Ovary (tissue), 9 donors: ENCODE results near the gene AATK. TPM values are rescaled to one million over a fixed set of nuclear protein-coding genes. Genes with fewer than 3 reads are reported as not detected.
"Not testable (repeated sequence)": the region's sequence is repeated elsewhere in the genome, so short reads cannot be mapped to it uniquely, and the experiment has no call there.

Experiments
- DNase-seq, 5 donors: peaks; one replicate each; pipeline ENCODE4 v3.0.0-alpha.2; 2019 to 2020
- H3K27ac ChIP-seq, 2 donors: fragments of 200-600 bp; one replicate each; pipeline versions ENCODE4 v1.5.1 to v1.8.0; 2019 to 2022
- H3K27me3 ChIP-seq: fragments of 200-600 bp; one replicate; pipeline ENCODE4 v1.8.0; 2022
- H3K36me3 ChIP-seq: fragments of 200-600 bp; sonication (generic); one replicate; pipeline ENCODE4 v1.5.1; 2019
- H3K4me1 ChIP-seq: one replicate; pipeline ENCODE4 v1.8.1; 2013; ENCODE audit warnings: mild to moderate bottlenecking, moderate library complexity; ENCODE audit not compliant: insufficient read depth
- H3K4me3 ChIP-seq: fragments of 200-600 bp; sonication (generic); one replicate; pipeline ENCODE4 v1.5.1; 2017
- H3K9me3 ChIP-seq, 2 donors: fragments of 200-600 bp in 1 of 2; sonication (generic) in 1 of 2; one replicate each; pipeline versions ENCODE4 v1.5.1 to v1.8.1; 2013 to 2019; ENCODE audit warnings: mild to moderate bottlenecking in 1 of 2, moderate library complexity in 1 of 2
- EP300 ChIP-seq: sonication (generic); formaldehyde crosslinking; IDR thresholded peaks from one replicate; pipeline ENCODE4 v1.6.1; 2017; ENCODE audit warnings: antibody characterized with exemption
- POLR2A ChIP-seq: fragments of 450-650 bp; IDR thresholded peaks from one replicate; pipeline ENCODE4 v1.6.1; 2017; ENCODE audit warnings: antibody characterized with exemption, mild to moderate bottlenecking, moderate library complexity
- WGBS, 3 donors: extraction: QIAGEN DNeasy Blood & Tissue Kit in 1 of 3; methylation state at CpG; one replicate each; pipeline versions ENCODE4 v1.1.5 to v1.1.7; 2013 to 2017; 5-methylcytosine and 5-hydroxymethylcytosine counted together
- intact Hi-C, 4 donors: fragments of 100-400 bp; cut with DNase I; formaldehyde crosslinking; loops; one replicate each; pipeline versions ENCODE4 v1.11.0 to v1.15.1; 2022 to 2023
- polyA plus RNA-seq, 2 donors: library from polyadenylated mRNA; stranded (reverse); fragments of 200-250 nt in 1 of 2; fragments of 350-450 nt in 1 of 2; fragmentation: Illumina TruSeq in 1 of 2; extraction: RNeasy Lipid Tissue Mini Kit (QIAGEN cat#74804) in 1 of 2; gene quantifications; one replicate each; pipeline ENCODE4 v1.2.3, GENCODE V29; 2013 to 2014
- total RNA-seq, 7 donors: library from RNA; depleted of rRNA in 2 of 7; stranded (reverse); fragments of >200 nt in 2 of 7; fragmentation: NEBNext Ultra II Directional in 3 of 7; extraction: Animal tissue kit (Norgen Biotek cat#: 25700) in 3 of 7; gene quantifications; one replicate each; pipeline versions ENCODE4 v1.1.0 to v1.2.4, GENCODE V29; 2016 to 2023
- TF ChIP-seq, protein P1 (sequence below), 3 donors: fragments of 450-650 bp in 2 of 3; fragments of 200-600 bp in 1 of 3; IDR thresholded peaks; one replicate each; pipeline versions ENCODE4 v1.5.1 to v1.8.0; 2016 to 2022; ENCODE audit warnings: antibody characterized with exemption in 3 of 3, mild to moderate bottlenecking in 1 of 3
- donor health status: DM: no; HTN: no; CAD: no; lungs with moderate emphysema.
- donor health status: DM: no; HTN: no; CAD: no.
- donor health status: Bipolar disorder and iron deficiency.
- donor health status: DM: yes; HTN: yes; CAD: no.
- donor health status: DM: no; HTN: no; CAD: no.
- donor health status: DM: yes; HTN: yes; CAD: no.

The AATK gene
- total and polyA plus RNA-seq, 9 donors: 0.23 to 3.1 (median 1.5) TPM

DNA sequence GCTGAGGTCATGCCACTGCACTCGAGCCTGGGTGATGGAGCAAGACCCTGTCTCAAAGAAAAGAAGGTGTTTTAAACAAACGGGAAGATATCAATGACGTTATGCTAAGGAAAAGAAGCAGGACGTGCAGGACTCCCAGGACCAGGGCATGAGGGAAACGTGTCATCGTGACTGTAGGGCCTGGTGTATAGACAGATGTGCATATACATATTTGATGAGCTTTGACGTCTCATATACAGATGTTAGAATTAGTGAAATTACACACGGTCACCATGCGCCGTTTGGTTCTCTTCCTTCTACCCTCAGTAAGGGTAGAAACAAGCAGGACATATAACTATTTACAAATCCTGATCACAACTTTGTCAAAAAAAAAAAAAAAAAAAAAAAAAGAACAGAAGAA, 18.3 kb downstream of the AATK start:
- no peaks in the 10 kb centered on the region for H3K27me3 ChIP-seq
- 77 to 79% (median 79%) methylated on average over 10 of the region's 10 CpGs for WGBS, 3 donors
- no peaks in the 10 kb centered on the region for H3K4me1 ChIP-seq
- no peak for DNase-seq
- no peaks in the 10 kb centered on the region for H3K36me3 ChIP-seq
- H3K27ac ChIP-seq: no peak overlapping the region
- no peak for TF ChIP-seq POLR2A
- no peak for TF ChIP-seq EP300
- TF ChIP-seq, protein P1, sequence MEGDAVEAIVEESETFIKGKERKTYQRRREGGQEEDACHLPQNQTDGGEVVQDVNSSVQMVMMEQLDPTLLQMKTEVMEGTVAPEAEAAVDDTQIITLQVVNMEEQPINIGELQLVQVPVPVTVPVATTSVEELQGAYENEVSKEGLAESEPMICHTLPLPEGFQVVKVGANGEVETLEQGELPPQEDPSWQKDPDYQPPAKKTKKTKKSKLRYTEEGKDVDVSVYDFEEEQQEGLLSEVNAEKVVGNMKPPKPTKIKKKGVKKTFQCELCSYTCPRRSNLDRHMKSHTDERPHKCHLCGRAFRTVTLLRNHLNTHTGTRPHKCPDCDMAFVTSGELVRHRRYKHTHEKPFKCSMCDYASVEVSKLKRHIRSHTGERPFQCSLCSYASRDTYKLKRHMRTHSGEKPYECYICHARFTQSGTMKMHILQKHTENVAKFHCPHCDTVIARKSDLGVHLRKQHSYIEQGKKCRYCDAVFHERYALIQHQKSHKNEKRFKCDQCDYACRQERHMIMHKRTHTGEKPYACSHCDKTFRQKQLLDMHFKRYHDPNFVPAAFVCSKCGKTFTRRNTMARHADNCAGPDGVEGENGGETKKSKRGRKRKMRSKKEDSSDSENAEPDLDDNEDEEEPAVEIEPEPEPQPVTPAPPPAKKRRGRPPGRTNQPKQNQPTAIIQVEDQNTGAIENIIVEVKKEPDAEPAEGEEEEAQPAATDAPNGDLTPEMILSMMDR (IDR thresholded peaks at IDR 0.05): no peak
- intact Hi-C loops: loop anchor here in 1 of 4 donors (10.0 kb wide), 1 partner anchor 57 kb away; no protein-coding TSS in a partner anchor
- H3K4me3 ChIP-seq: no peak overlapping the region
- H3K9me3 ChIP-seq: no peaks in the 10 kb centered on the region

DNA sequence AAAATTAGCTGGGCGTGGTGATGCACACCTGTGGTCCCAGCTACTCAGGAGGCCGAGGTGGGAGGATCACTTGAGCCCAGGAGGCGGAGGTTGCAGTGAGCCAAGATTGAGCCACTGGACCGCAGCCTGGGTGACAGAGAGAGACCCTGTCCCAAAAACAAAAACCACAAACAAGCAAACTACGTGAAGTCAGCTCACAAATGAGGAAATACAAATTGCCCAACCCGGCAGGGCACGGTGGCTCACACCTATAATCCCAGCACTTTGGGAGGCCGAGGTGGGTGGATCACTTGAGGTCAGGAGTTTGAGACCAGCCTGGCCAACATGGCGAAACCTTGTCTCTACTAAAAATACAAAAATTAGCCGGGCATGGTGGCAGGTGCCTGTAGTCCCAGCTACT, 19.8 kb downstream of the AATK start:
- not testable (repeated sequence) for H3K36me3 ChIP-seq, H3K9me3 ChIP-seq, H3K4me1 ChIP-seq, DNase-seq, H3K27ac ChIP-seq, H3K4me3 ChIP-seq, H3K27me3 ChIP-seq
- WGBS, 3 donors: 83 to 84% (median 84%) methylated on average over 10 of the region's 10 CpGs
- intact Hi-C loops: loop anchor here in 1 of 4 donors (10.0 kb wide), 1 partner anchor 59 kb away; no protein-coding TSS in a partner anchor

DNA sequence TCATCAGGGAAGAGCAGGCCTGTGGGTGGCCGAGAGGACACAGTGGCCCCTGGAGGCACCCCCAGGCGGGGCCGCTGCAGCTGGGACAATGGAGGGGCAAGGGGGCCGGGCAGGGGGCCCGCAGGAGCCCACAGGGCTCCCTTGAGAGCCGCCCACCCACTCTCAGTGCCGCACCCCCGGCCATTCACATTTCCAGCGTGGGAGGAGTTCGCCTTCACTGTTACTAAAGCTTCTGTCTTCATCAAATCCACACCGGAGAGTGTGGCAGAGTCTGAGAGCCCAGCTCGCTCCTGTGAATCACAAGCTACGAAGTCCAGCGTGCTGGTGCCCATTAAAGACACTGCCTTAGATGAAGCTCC, 21.6 kb downstream of the AATK start:
- Histone ChIP-seq H3K27ac (no peak overlapping the region), H3K27me3 (no peaks in the 10 kb centered on the region), H3K4me3 (no peak overlapping the region), H3K9me3 (no peaks in the 10 kb centered on the region), H3K4me1 (peaks cover 3% of the 10 kb centered on the region), H3K36me3 (no peaks in the 10 kb centered on the region)
- intact Hi-C loops: loop anchor here in 3 of 4 donors (5.0 to 10.0 kb wide), 4 partner anchors 60 to 98 kb away; partner anchors contain the start of gene CEP131 (in 1 of the 3)
- TF ChIP-seq, protein P1 (IDR thresholded peaks at IDR 0.05): no peak
- no peak for TF ChIP-seq POLR2A
- TF ChIP-seq EP300: no peak
- WGBS, 3 donors: 79 to 90% (median 81%) methylated on average over 14 of the region's 14 CpGs
- DNase-seq: no peak

DNA sequence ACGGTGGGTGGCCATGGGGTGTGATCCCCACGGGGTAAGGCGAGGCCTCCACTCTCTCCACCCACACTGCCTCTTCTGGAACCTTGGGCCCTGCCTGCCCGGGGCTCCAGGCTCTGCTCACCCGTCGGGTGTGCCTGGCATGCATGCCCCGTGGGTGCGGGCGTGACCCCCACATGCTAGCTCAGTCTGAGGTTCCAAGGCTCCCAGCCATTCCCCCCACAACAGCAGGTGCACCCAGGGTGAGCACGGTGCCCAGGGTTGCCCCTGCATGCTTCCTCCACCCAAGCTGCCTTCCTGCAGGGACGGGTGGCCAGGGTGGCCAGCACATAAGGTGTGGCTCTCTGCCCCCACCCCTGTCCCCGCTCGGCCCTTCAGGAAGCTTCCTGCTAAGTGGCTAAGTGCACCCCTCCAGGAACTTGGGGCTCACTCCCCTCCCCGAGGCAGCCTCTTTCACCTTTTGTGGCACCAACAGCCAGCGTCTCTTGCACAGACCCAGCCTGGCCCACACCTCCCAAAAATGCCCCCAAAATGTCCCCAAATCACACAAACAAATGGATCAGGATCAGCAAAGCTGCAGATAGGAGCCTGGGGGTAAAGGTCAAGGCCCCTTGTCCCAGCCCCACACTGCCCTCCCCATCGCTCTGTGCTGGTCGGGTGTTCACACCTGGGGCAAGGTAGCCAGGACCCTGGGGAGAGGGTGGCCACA, 22.2 kb downstream of the AATK start:
- Histone ChIP-seq H3K9me3 (no peaks in the 10 kb centered on the region), H3K4me1 (peaks cover 3% of the 10 kb centered on the region), H3K27ac (no peak overlapping the region), H3K27me3 (no peaks in the 10 kb centered on the region), H3K4me3 (no peak overlapping the region), H3K36me3 (no peaks in the 10 kb centered on the region)
- no peak for DNase-seq
- TF ChIP-seq POLR2A: no peak
- TF ChIP-seq, protein P1 (IDR thresholded peaks at IDR 0.05): no peak
- no peak for TF ChIP-seq EP300
- 83 to 88% (median 84%) methylated on average over 17 of the region's 17 CpGs for WGBS, 3 donors
- intact Hi-C loops: loop anchor here in 3 of 4 donors (2.0 to 10.0 kb wide), 5 partner anchors 61 to 99 kb away; partner anchors contain the start of gene CEP131 (in 1 of the 3)

DNA sequence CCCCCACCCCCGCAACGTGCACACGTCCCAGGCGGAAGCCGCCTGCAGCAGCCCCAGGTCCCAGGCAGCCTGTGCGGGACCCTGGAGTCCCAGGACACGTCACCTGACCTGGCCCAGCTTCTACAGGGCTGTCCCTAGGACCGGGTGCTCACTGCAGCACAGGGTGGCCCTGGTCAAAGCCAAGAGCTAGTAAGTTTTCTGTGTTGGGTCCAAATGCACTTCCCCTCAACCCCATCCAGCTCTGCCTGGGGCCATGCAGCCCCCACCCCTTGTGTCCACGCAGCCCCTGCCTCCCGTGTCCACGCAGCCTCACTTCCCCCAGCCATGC, 22.9 kb downstream of the AATK start:
- H3K27me3 ChIP-seq: no peaks in the 10 kb centered on the region
- H3K27ac ChIP-seq: no peak overlapping the region
- no peak overlapping the region for H3K4me3 ChIP-seq
- intact Hi-C loops: loop anchor here in 3 of 4 donors (2.0 to 10.0 kb wide), 5 partner anchors 62 to 100 kb away; partner anchors contain the start of gene CEP131 (in 1 of the 3)
- no peaks in the 10 kb centered on the region for H3K36me3 ChIP-seq
- no peaks in the 10 kb centered on the region for H3K9me3 ChIP-seq
- no peak for TF ChIP-seq POLR2A
- TF ChIP-seq, protein P1 (IDR thresholded peaks at IDR 0.05): no peak
- no peak for TF ChIP-seq EP300
- DNase-seq: no peak
- H3K4me1 ChIP-seq: peaks cover 3% of the 10 kb centered on the region
- WGBS, 3 donors: 59 to 80% (median 62%) methylated on average over 9 to 11 of the region's 11 CpGs
